ENCODE measurements around the gene TBX5. TPM values are rescaled to one million over a fixed set of nuclear protein-coding genes. Genes with fewer than 3 reads are reported as not detected.

Gene TBX5
- total and polyA plus RNA-seq, 12 donors, result 0.07 to 0.27 (median 0.14) TPM; not detected in 8

GRCh38 chr12:114334395-114334794 is 71.5 kb downstream of the TBX5 start:
- H3K4me3 ChIP-seq, result no peak overlapping the region
- TF ChIP-seq CTCF (IDR thresholded peaks at IDR 0.05) (no peak), POLR2A (IDR thresholded peaks at IDR 0.05) (no peak)
- 78 to 87% (median 83%) methylated on average over 3 to 5 of the region's 5 CpGs for WGBS, 4 donors
- no peaks in the 10 kb centered on the region for H3K9me3 ChIP-seq (replicated peaks in 1 of 3)
- H3K4me1 ChIP-seq (replicated peaks in 1 of 2), result no peaks in the 10 kb centered on the region
- H3K36me3 ChIP-seq (replicated peaks in 1 of 2), result no peaks in the 10 kb centered on the region
- no peak overlapping the region for H3K27ac ChIP-seq
- intact Hi-C loops (cut with DNase I), result no loop called here
- peaks cover 5% of the 10 kb centered on the region for H3K27me3 ChIP-seq
- DNase-seq, result no peak

- WGBS, 4 donors, result 64 to 81% (median 72%) methylated on average over 2 of the region's 2 CpGs
- Histone ChIP-seq H3K27ac (no peak overlapping the region), H3K9me3 (replicated peaks in 1 of 3) (no peaks in the 10 kb centered on the region), H3K4me3 (no peak overlapping the region), H3K4me1 (replicated peaks in 1 of 2) (no peaks in the 10 kb centered on the region), H3K27me3 (peaks cover 6% of the 10 kb centered on the region), H3K36me3 (replicated peaks in 1 of 2) (no peaks in the 10 kb centered on the region)
- no peak for DNase-seq
- intact Hi-C loops (cut with DNase I), result no loop called here
- TF ChIP-seq POLR2A (IDR thresholded peaks at IDR 0.05), result no peak
- TF ChIP-seq CTCF (IDR thresholded peaks at IDR 0.05), result no peak
Observed at GRCh38 chr12:114328292-114328691, 77.7 kb downstream of the TBX5 start.

- H3K4me1 ChIP-seq (replicated peaks in 1 of 2), result no peaks in the 10 kb centered on the region
- no peaks in the 10 kb centered on the region for H3K36me3 ChIP-seq (replicated peaks in 1 of 2)
- no peak for DNase-seq
- intact Hi-C loops (cut with DNase I), result no loop called here
- H3K4me3 ChIP-seq, result no peak overlapping the region
- H3K27me3 ChIP-seq, result peaks cover 6% of the 10 kb centered on the region
- no peak overlapping the region for H3K27ac ChIP-seq
- no peaks in the 10 kb centered on the region for H3K9me3 ChIP-seq (replicated peaks in 1 of 3)
- TF ChIP-seq POLR2A (IDR thresholded peaks at IDR 0.05) (no peak), CTCF (IDR thresholded peaks at IDR 0.05) (no peak)
Observed at GRCh38 chr12:114327765-114328164, 78.2 kb downstream of the TBX5 start.

GRCh38 chr12:114321524-114321923 is 84.4 kb downstream of the TBX5 start:
- Histone ChIP-seq H3K9me3 (replicated peaks in 1 of 3) (no peaks in the 10 kb centered on the region), H3K4me1 (replicated peaks in 1 of 2) (no peaks in the 10 kb centered on the region), H3K27me3 (peaks cover 12% of the 10 kb centered on the region), H3K27ac (no peak overlapping the region), H3K36me3 (replicated peaks in 1 of 2) (no peaks in the 10 kb centered on the region), H3K4me3 (no peak overlapping the region)
- 75 to 86% (median 83%) methylated on average over 1 of the region's 1 CpG for WGBS, 4 donors
- TF ChIP-seq CTCF (IDR thresholded peaks at IDR 0.05) (no peak), POLR2A (IDR thresholded peaks at IDR 0.05) (no peak)
- intact Hi-C loops (cut with DNase I), result no loop called here
- DNase-seq, result no peak
